Measurements from ENCODE around the gene PLCB1. TPM values are rescaled to one million over a fixed set of nuclear protein-coding genes. Genes with fewer than 3 reads are reported as not detected.

The PLCB1 gene
- total RNA-seq, 1 donor from 2014 or later = 37.4 TPM

GRCh38 chr20:8438748-8439147 lies 306.7 kb downstream of the PLCB1 start:
- Mint-ChIP-seq H3K9me3 (ENCODE audit: unreplicated experiment) (peaks cover 1% of the 10 kb centered on the region), H3K27me3 (ENCODE audit: unreplicated experiment) (no peaks in the 10 kb centered on the region), H3K4me3 (ENCODE audit: unreplicated experiment) (no peak overlapping the region), H3K36me3 (ENCODE audit: unreplicated experiment) (no peaks in the 10 kb centered on the region), H3K4me1 (ENCODE audit: low read depth, unreplicated experiment) (no peaks in the 10 kb centered on the region), H3K27ac (ENCODE audit: unreplicated experiment) (no peak overlapping the region)
- no peak for TF ChIP-seq CTCF (IDR thresholded peaks at IDR 0.05; ENCODE audit: partially characterized antibody, unreplicated experiment)
- no peak for DNase-seq

GRCh38 chr20:8443464-8444072 lies 311.5 kb downstream of the PLCB1 start:
- DNase-seq = no peak
- no peaks in the 10 kb centered on the region for H3K36me3 Mint-ChIP-seq (ENCODE audit: unreplicated experiment)
- no peaks in the 10 kb centered on the region for H3K9me3 Mint-ChIP-seq (ENCODE audit: unreplicated experiment)
- H3K27me3 Mint-ChIP-seq (ENCODE audit: unreplicated experiment) = no peaks in the 10 kb centered on the region
- no peaks in the 10 kb centered on the region for H3K4me1 Mint-ChIP-seq (ENCODE audit: low read depth, unreplicated experiment)
- TF ChIP-seq CTCF (IDR thresholded peaks at IDR 0.05; ENCODE audit: partially characterized antibody, unreplicated experiment) = no peak
- H3K27ac Mint-ChIP-seq (ENCODE audit: unreplicated experiment) = no peak overlapping the region
- no peak overlapping the region for H3K4me3 Mint-ChIP-seq (ENCODE audit: unreplicated experiment)

GRCh38 chr20:8447262-8448120 lies 315.4 kb downstream of the PLCB1 start:
- no peak overlapping the region for H3K27ac Mint-ChIP-seq (ENCODE audit: unreplicated experiment)
- H3K4me3 Mint-ChIP-seq (ENCODE audit: unreplicated experiment) = no peak overlapping the region

GRCh38 chr20:8449123-8449522 lies 317.1 kb downstream of the PLCB1 start:
- no peaks in the 10 kb centered on the region for H3K27me3 Mint-ChIP-seq (ENCODE audit: unreplicated experiment)
- TF ChIP-seq CTCF (IDR thresholded peaks at IDR 0.05; ENCODE audit: partially characterized antibody, unreplicated experiment) = no peak
- H3K4me1 Mint-ChIP-seq (ENCODE audit: low read depth, unreplicated experiment) = no peaks in the 10 kb centered on the region
- H3K9me3 Mint-ChIP-seq (ENCODE audit: unreplicated experiment) = no peaks in the 10 kb centered on the region
- no peak for DNase-seq
- H3K36me3 Mint-ChIP-seq (ENCODE audit: unreplicated experiment) = no peaks in the 10 kb centered on the region
- H3K27ac Mint-ChIP-seq (ENCODE audit: unreplicated experiment) = no peak overlapping the region
- no peak overlapping the region for H3K4me3 Mint-ChIP-seq (ENCODE audit: unreplicated experiment)

More at GRCh38 chr20:8447262-8448120, 315.4 kb downstream of the PLCB1 start:
- no peaks in the 10 kb centered on the region for H3K36me3 Mint-ChIP-seq (ENCODE audit: unreplicated experiment)
- H3K27me3 Mint-ChIP-seq (ENCODE audit: unreplicated experiment) = no peaks in the 10 kb centered on the region
- no peak for DNase-seq
- no peak for TF ChIP-seq CTCF (IDR thresholded peaks at IDR 0.05; ENCODE audit: partially characterized antibody, unreplicated experiment)
- H3K4me1 Mint-ChIP-seq (ENCODE audit: low read depth, unreplicated experiment) = no peaks in the 10 kb centered on the region
- no peaks in the 10 kb centered on the region for H3K9me3 Mint-ChIP-seq (ENCODE audit: unreplicated experiment)
